AG09309 (cell line): ENCODE measurements around the gene SIGLEC11.
A peak's percentile ranks its signal among the peaks of the same experiment; 100 is the strongest.
"Not testable (repeated sequence)": the region's sequence is repeated elsewhere in the genome, so short reads cannot be mapped to it uniquely, and the experiment has no call there.

Experiments used
- DNase-seq: peaks from one replicate; pipeline ENCODE4 v3.0.0-alpha.2; 2010; ENCODE audit warnings: low read depth
- H3K4me3 ChIP-seq: 2 replicates; pipeline ENCODE4 v1.5.1; 2011; ENCODE audit warnings: mild to moderate bottlenecking, low read depth, low read length, moderate library complexity; ENCODE audit not compliant: control insufficient read depth
- CTCF ChIP-seq: IDR thresholded peaks from 2 replicates; pipeline ENCODE4 v1.5.1; 2011; ENCODE audit warnings: mild to moderate bottlenecking, low read depth, low read length, inconsistent platforms; ENCODE audit not compliant: insufficient read depth, control insufficient read depth; ENCODE audit errors: missing control alignments

Gene SIGLEC11

GRCh38 chr19:49952479-49952836 lies 8.5 kb downstream of the SIGLEC11 start:
- no peak overlapping the region for H3K4me3 ChIP-seq
- DNase-seq = no peak
- no peak for TF ChIP-seq CTCF

- H3K4me3 ChIP-seq = no peak overlapping the region
- no peak for DNase-seq
- no peak for TF ChIP-seq CTCF
Observed at GRCh38 chr19:49951806-49952478, 9.0 kb downstream of the SIGLEC11 start.

GRCh38 chr19:49950956-49951526 lies 9.9 kb downstream of the SIGLEC11 start:
- no peak overlapping the region for H3K4me3 ChIP-seq
- no peak for DNase-seq
- TF ChIP-seq CTCF = no peak

- TF ChIP-seq CTCF = no peak
- H3K4me3 ChIP-seq = no peak overlapping the region
- no peak for DNase-seq
Observed at GRCh38 chr19:49950590-49950948, 10.4 kb downstream of the SIGLEC11 start.

GRCh38 chr19:49949742-49950589 lies 11.0 kb downstream of the SIGLEC11 start:
- no peak for TF ChIP-seq CTCF
- DNase-seq = peak; percentile 50
- no peak overlapping the region for H3K4me3 ChIP-seq

- no peak for TF ChIP-seq CTCF
- no peak for DNase-seq
- H3K4me3 ChIP-seq = no peak overlapping the region
Observed at GRCh38 chr19:49946415-49946814, 14.6 kb downstream of the SIGLEC11 start.

- not testable (repeated sequence) for DNase-seq, H3K4me3 ChIP-seq
Observed at GRCh38 chr19:49944567-49944966, 16.4 kb downstream of the SIGLEC11 start.
